Stimulated activated CD8-positive, alpha-beta memory T cell treated with anti-CD3 and anti-CD28 coated beads, Interleukin-4, amount 100 ng/mL, for 48 hours (primary cell): ENCODE measurements around the gene CFAP54.

Experiments
- DNase-seq: peaks from one replicate; pipeline ENCODE4 v3.0.0-alpha.2; 2020

CFAP54 gene

DNA sequence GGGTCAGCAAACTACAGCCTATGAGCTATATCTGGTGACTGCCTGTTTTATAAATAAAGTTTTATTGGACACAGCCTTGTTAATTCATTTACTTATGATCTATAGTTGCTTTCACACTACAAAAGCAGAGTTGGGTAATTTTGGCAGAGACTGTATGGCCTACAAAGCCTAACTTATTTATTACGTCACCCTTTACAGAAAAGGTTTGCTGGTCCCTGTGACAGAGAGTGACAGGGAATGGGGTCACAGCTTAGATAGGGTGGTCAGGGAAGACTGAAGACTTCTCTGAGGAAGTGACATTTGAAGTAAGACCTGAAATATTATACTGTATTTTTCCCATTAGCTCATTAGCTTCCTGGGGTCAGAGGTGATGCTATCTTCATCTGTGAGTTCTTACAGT, 342.0 kb downstream of the CFAP54 start:
- DNase-seq: no peak

DNA sequence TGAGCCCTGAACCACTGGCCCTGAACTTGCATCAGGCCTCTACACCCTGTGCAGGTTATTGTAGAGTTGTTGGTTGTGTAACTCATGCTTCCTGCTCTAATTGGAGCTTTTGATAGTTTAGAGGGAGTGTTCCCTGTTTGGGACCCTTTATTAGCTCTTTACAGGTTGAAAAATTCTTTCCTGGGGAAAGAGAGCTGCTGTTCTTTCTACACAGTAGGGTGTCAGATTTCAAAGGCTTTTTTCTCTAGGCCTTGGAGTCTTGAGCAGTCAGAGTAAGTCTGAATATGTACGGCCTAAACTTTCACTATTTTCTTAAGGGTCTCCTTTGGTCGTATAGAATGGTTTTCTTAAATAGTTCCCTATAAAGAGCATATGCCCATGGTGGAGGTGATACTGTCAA, 356.9 kb downstream of the CFAP54 start:
- DNase-seq: no peak

- DNase-seq: no peak
Observed at GRCh38 chr12:96850676-96851075, 361.3 kb downstream of the CFAP54 start.

GRCh38 chr12:96858162-96858561, 368.8 kb downstream of the CFAP54 start:
- no peak for DNase-seq

- no peak for DNase-seq
Observed at GRCh38 chr12:96861656-96862055, 372.3 kb downstream of the CFAP54 start.

DNA sequence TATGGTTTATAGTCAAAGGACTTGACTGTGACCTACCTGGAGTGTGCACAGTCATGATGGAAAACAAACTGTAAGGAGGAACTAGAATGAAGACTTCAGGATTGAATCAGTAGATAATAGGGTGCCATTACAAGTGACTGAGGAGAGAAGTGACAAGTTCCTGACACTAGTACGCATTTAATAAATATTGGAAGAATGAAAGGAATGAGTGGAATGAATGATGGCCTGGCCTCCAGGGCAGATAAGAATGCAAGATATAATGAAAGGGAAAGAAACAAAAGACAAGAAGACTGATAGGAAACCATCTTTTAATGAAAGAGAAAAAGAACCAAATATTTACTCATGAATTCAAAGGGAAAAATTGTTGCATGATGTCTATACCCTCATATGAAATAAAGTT, 372.9 kb downstream of the CFAP54 start:
- no peak for DNase-seq

DNA sequence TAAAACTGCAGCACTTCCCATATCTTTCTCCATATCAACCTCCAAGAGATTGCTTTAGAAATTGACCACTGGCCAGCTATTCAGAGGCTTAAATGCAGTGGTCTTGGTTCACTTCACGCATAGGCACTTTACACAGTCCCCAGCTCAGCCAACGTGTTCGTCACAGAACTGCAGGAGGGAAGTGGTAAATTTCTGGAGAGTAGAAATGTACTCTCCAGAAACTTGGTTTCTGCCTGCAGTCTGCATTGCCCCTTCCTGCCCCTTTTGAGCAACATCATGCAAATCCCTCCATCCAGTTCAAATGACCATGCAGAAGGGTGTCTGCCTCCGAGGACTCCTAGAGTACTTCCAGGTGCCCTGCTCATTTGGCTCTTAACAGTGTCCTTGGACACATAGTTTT, 375.0 kb downstream of the CFAP54 start:
- no peak for DNase-seq

GRCh38 chr12:96866801-96867590, 377.6 kb downstream of the CFAP54 start:
- DNase-seq: no peak

GRCh38 chr12:96870946-96871345, 381.6 kb downstream of the CFAP54 start:
- DNase-seq: no peak

DNA sequence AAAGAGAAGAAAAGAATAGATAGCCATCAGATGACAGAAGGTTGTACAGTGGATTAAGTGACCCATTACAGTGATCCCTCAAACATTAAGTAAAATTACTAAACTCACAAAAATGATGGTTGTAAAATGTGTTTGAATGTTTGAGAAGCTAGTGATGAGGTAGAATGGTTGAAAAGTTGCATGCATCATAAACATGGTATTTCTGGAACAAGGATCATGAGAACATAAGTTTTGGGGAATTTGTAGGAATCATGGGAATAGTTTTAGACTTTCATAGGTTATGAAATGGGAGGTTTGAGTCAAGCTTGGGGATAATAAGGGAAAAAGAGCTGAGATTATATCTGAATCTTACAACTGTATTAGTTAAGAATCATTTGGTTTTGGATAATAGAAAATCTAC, 383.6 kb downstream of the CFAP54 start:
- DNase-seq: no peak

DNA sequence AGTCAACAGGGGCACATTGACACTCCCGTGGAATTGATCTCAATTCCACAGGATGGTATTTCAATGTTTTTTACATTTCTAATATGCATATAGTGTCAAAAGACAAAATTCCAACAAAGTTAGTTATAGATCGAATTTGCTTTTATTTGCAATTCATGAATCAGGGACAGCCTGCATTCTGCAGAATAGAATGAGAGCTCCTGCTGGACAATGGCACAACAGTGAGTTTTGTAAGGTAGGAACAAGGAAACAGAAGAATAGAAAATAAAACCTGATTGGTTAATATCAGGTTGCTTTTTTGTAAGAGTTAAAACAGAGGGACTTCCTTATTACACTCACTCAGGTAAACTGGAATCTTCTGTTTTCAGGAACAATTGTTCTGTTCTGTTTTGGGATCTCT, 384.8 kb downstream of the CFAP54 start:
- DNase-seq: no peak

DNA sequence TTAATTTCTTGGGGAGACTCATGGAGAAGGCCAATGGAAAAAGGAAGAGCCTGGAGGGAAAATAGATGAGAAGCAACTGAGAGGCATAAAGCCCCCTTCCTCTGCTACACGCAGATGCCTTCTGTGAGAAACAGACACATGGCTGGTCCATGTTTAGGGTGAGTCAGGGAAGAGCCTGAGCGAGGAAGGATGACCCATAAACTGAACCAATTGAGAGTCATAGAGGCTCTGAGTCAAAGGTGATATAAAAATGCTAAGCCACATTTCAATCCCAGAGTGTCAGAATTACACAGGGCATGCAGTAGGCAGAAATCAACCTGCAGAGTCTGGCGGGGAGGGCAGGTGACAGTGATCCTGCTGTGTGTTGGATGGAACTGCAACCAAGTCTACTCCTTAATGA, 387.6 kb downstream of the CFAP54 start:
- no peak for DNase-seq

- no peak for DNase-seq
Observed at GRCh38 chr12:96878704-96879103, 389.3 kb downstream of the CFAP54 start.

DNA sequence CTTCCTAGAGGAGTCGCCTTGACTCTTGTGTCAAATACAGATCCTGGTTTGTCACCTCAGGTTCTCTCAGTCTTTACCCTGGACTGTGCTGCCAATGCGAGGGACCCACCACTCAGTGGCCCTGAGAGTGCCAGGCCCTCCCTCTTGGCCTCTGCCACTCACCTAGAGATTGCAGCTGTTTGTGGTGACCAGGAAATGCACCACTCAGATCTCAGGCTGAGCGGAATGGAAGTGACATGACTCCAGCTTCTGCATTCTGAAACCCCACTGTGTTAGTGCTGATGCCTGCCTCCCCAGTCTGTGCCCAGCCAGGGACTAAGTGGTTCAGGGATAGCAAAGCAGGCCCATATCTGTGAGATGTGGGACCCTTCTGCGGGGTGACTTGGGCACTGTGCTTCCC, 389.9 kb downstream of the CFAP54 start:
- no peak for DNase-seq

- no peak for DNase-seq
Observed at GRCh38 chr12:96880220-96880619, 390.8 kb downstream of the CFAP54 start.

GRCh38 chr12:96881608-96882007, 392.2 kb downstream of the CFAP54 start:
- no peak for DNase-seq

- DNase-seq: no peak
Observed at GRCh38 chr12:96882862-96883261, 393.5 kb downstream of the CFAP54 start.

DNA sequence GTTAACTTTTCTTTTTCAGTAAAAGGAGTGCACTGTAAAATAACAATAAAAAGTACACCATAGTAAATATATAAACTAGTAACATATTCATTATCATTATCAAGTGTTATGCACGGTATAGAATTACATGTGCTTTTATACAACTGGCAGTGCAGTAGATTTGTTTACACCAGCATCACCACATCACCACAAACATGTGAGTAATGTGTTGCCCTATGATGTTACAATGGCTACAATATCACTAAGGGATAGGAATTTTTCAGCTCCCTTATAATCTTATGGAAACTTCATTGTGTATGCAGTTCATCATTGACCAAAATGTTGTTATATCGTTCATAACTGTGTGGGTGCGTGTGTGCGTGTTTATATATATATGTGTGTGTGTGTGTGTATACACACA, 394.2 kb downstream of the CFAP54 start:
- no peak for DNase-seq

DNA sequence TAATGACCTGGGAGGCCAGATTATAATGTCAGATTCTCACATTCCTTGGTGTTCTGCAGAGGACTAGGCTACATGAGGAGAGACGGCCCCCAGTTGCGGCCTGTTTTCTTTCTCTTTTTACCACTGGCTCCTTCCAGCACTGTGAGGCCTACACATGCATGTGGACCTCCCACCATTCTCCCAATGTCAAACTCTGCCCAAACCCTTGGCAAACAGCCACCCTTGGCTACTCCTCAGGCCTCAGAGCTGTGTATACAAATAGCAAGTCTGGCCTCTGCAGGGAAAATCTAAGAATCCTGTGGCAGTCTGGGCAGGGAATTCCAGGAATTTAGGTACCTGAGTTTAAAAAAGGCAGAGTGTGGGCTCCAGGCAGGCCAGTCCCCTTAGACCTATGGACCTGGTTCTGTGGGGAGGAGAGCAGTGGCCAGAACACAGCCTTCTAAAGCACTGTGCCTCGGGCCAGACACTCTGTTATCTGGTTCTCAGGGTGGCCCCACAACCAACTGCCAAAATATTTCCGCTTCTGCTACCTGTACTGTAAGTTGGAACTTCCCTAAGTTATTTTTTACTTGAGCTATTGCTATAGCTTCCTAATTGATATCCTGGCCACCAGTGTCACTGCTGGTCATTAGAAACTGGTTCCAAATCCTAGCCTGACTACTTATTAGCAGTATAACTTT, 397.8 kb downstream of the CFAP54 start:
- no peak for DNase-seq

- DNase-seq: no peak
Observed at GRCh38 chr12:96889273-96889933, 400.0 kb downstream of the CFAP54 start.

GRCh38 chr12:96890331-96890730, 401.0 kb downstream of the CFAP54 start:
- no peak for DNase-seq

- DNase-seq: no peak
Observed at GRCh38 chr12:96892104-96892503, 402.7 kb downstream of the CFAP54 start.

DNA sequence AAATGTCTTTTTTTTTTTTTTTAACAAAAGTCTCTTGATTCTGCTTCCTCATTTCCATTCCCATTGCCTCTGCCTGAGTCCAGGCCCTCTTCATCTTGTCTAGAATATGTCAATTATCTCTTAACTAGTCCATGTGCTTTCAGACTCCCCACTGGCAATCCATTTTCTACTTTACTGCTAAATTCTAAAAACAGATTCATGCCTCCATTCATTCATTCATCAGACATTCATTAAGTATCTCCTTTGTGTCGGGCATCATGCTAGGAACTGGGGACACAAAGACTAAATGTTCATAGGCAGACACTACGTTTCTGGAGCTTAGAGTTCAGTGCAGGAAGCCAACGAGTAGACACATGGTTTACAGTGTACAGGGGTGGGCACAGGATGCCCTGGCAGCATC, 408.0 kb downstream of the CFAP54 start:
- DNase-seq: no peak

DNA sequence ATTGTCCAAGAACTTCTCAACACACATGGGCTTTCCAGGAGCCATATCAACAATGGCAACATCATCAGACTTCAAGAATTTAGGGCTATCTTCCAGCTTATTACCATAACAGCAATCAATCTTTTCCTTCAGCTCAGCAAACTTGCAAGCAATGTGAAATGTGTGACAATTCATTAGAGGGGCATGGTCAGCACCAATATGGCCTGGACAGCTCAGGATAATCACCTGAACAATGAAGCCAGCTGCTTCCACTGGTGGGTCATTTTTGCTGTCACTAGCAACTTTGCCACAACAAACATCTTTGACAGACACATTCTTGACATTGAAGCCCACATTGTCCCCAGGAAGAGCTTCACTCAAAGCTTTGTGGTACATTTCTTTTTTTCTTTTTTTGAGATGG, 411.8 kb downstream of the CFAP54 start:
- no peak for DNase-seq
